A549 (cell line): ENCODE results near the gene NPM3. TPM values are rescaled to one million over a fixed set of nuclear protein-coding genes. Genes with fewer than 3 reads are reported as not detected.

ENCODE experiments used
- ATAC-seq, 2 experiments: fragments of 200-7000 bp in 1 of 2; fragments of >200 bp in 1 of 2; cut with Nextera tagmentation in 1 of 2; cut with Tn5 transposase in 1 of 2; 3 replicates each; pipeline versions ENCODE4 v1.8.0 to v1.9.1; 2018 to 2020; ENCODE audit warnings: mild to moderate bottlenecking in 1 of 2, moderate library complexity in 1 of 2
- CTCF ChIA-PET: fragments of 300-600 bp; sonication (Branson Sonifier 250); formaldehyde crosslinking; extraction: SDS; loops from one replicate; lab custom pipeline; 2021; ENCODE audit warnings: antibody characterized with exemption, inconsistent platforms; lab: Yijun Ruan, JAX
- POLR2A ChIA-PET: fragments of 350-600 bp; formaldehyde crosslinking; extraction: SDS; loops from one replicate; lab custom pipeline; 2021; ENCODE audit warnings: antibody characterized with exemption, inconsistent platforms; lab: Yijun Ruan, JAX
- DNase-seq, 2 experiments: peaks; one replicate each; pipeline versions ENCODE4 v3.0.0 to v3.0.0-alpha.2; 2011 to 2016; ENCODE audit warnings: low read depth in 1 of 2, low spot score in 1 of 2
- FAIRE-seq: peaks from 2 replicates; lab custom pipeline; 2011; peaks lifted over from hg19 to GRCh38; lab: Jason Lieb, UNC
- H3K27ac ChIP-seq, 2 experiments: fragments of >200 bp; sonication (Bioruptor Twin); formaldehyde crosslinking; 3 replicates each; pipeline ENCODE4 v1.5.1; 2016 to 2017
- H3K4me1 ChIP-seq: fragments of >200 bp; sonication (Bioruptor Twin); formaldehyde crosslinking; 3 replicates; pipeline ENCODE4 v1.6.1; 2016
- H3K4me2 ChIP-seq: fragments of >200 bp; sonication (Bioruptor Twin); formaldehyde crosslinking; 3 replicates; pipeline ENCODE4 v1.6.1; 2016
- H3K4me3 ChIP-seq: fragments of >200 bp; sonication (Bioruptor Twin); formaldehyde crosslinking; 3 replicates; pipeline ENCODE4 v1.5.1; 2016
- H3K9me3 ChIP-seq: fragments of >200 bp; sonication (Bioruptor Twin); formaldehyde crosslinking; 3 replicates; pipeline ENCODE4 v1.6.1; 2016
- CBX8 ChIP-seq: fragments of 200-600 bp; sonication (generic); IDR thresholded peaks from 2 replicates; pipeline ENCODE4 v1.6.1; 2016
- CHD2 ChIP-seq: fragments of 150-350 bp; IDR thresholded peaks from 2 replicates; pipeline ENCODE4 v1.6.1; 2014; ENCODE audit warnings: low read length; ENCODE audit not compliant: partially characterized antibody
- EHF ChIP-seq: fragments of 250-450 bp; sonication (Bioruptor Pico); IDR thresholded peaks from 2 replicates; pipeline ENCODE4 v1.5.0; 2020; ENCODE audit warnings: mild to moderate bottlenecking
- EHMT2 ChIP-seq: fragments of 200-600 bp; sonication (generic); IDR thresholded peaks from 2 replicates; pipeline ENCODE4 v1.6.1; 2016; ENCODE audit warnings: antibody characterized with exemption, low read depth, mild to moderate bottlenecking, moderate library complexity
- ESRRA ChIP-seq: fragments of 150-350 bp; IDR thresholded peaks from 2 replicates; pipeline ENCODE4 v1.6.1; 2014; ENCODE audit warnings: mild to moderate bottlenecking, low read length, borderline replicate concordance
- FOSB ChIP-seq: fragments of 250-450 bp; sonication (Bioruptor Pico); IDR thresholded peaks from 2 replicates; pipeline ENCODE4 v1.5.0; 2020; ENCODE audit warnings: mild to moderate bottlenecking, moderate library complexity
- HDAC2 ChIP-seq: fragments of 200-600 bp; sonication (generic); IDR thresholded peaks from 2 replicates; pipeline ENCODE4 v1.6.1; 2016
- HMGXB4 ChIP-seq: fragments of 250-450 bp; sonication (Bioruptor Pico); IDR thresholded peaks from 2 replicates; pipeline ENCODE4 v1.5.0; 2021; ENCODE audit warnings: mild to moderate bottlenecking, moderate library complexity, borderline replicate concordance
- HOXB5 ChIP-seq: fragments of 250-450 bp; sonication (Bioruptor Pico); IDR thresholded peaks from 2 replicates; pipeline ENCODE4 v1.5.0; 2020; ENCODE audit warnings: mild to moderate bottlenecking, moderate library complexity
- JUNB ChIP-seq: fragments of >200 bp; sonication (Bioruptor Twin); formaldehyde crosslinking; IDR thresholded peaks from 2 replicates; pipeline ENCODE4 v1.6.1; 2016
- KDM5A ChIP-seq: fragments of 200-600 bp; sonication (generic); IDR thresholded peaks from 2 replicates; pipeline ENCODE4 v1.6.1; 2016; ENCODE audit warnings: antibody characterized with exemption, mild to moderate bottlenecking
- MAFK ChIP-seq: fragments of 450-650 bp; IDR thresholded peaks from 2 replicates; pipeline ENCODE4 v1.6.1; 2014; ENCODE audit not compliant: partially characterized antibody
- NFE2L2 ChIP-seq: fragments of 150-350 bp; conservative IDR thresholded peaks from 2 replicates; pipeline ENCODE4 v1.6.1; 2014; ENCODE audit warnings: low read length
- NPAS2 ChIP-seq: fragments of 250-450 bp; sonication (Bioruptor Pico); IDR thresholded peaks from 2 replicates; pipeline ENCODE4 v1.8.0; 2022; ENCODE audit warnings: mild to moderate bottlenecking, moderate library complexity, borderline replicate concordance
- NR3C1 ChIP-seq: fragments of >200 bp; sonication (Bioruptor Twin); formaldehyde crosslinking; IDR thresholded peaks from 3 replicates; pipeline ENCODE4 v1.6.1; 2017
- PHF8 ChIP-seq: fragments of 200-600 bp; sonication (generic); IDR thresholded peaks from 2 replicates; pipeline ENCODE4 v1.6.1; 2016; ENCODE audit warnings: low read depth, mild to moderate bottlenecking, antibody characterized with exemption, moderate library complexity, borderline replicate concordance
- POLR2AphosphoS2 ChIP-seq: conservative IDR thresholded peaks from 2 replicates; pipeline ENCODE4 v1.6.1; 2012; ENCODE audit warnings: low read length, improper control_type of control experiment, inconsistent platforms
- RAD21 ChIP-seq, 2 experiments: fragments of >200 bp in 1 of 2; sonication (Bioruptor Twin) in 1 of 2; formaldehyde crosslinking in 1 of 2; IDR thresholded peaks in 1 of 2; conservative IDR thresholded peaks in 1 of 2; 2 replicates in 1 of 2; 3 replicates in 1 of 2; pipeline ENCODE4 v1.6.1; 2012 to 2018; ENCODE audit warnings: inconsistent platforms in 1 of 2
- RARB ChIP-seq: fragments of 250-450 bp; sonication (Bioruptor Pico); IDR thresholded peaks from 2 replicates; pipeline ENCODE4 v1.8.0; 2021; ENCODE audit warnings: mild to moderate bottlenecking, moderate library complexity
- SREBF2 ChIP-seq: fragments of 450-650 bp; IDR thresholded peaks from 2 replicates; pipeline ENCODE4 v1.6.1; 2014; ENCODE audit warnings: mild to moderate bottlenecking, moderate library complexity
- TFCP2L1 ChIP-seq: fragments of 250-450 bp; sonication (Bioruptor Pico); IDR thresholded peaks from 2 replicates; pipeline ENCODE4 v1.5.0; 2021; ENCODE audit warnings: mild to moderate bottlenecking
- TP53 ChIP-seq: fragments of 250-450 bp; sonication (Bioruptor Pico); IDR thresholded peaks from 2 replicates; pipeline ENCODE4 v1.5.0; 2021; ENCODE audit warnings: mild to moderate bottlenecking, moderate library complexity
- ZFP36 ChIP-seq: fragments of 450-650 bp; IDR thresholded peaks from 2 replicates; pipeline ENCODE4 v1.6.1; 2014; ENCODE audit warnings: borderline replicate concordance; ENCODE audit not compliant: partially characterized antibody
- ZNF302 ChIP-seq: fragments of 250-450 bp; sonication (Bioruptor Pico); IDR thresholded peaks from 2 replicates; pipeline ENCODE4 v1.9.0; 2021; ENCODE audit warnings: inconsistent platforms, mild to moderate bottlenecking, moderate library complexity
- ZSCAN20 ChIP-seq: fragments of 250-450 bp; sonication (Bioruptor Pico); IDR thresholded peaks from 2 replicates; pipeline ENCODE4 v1.8.0; 2022; ENCODE audit warnings: mild to moderate bottlenecking, moderate library complexity
- WGBS: methylation state at CpG from one replicate; pipeline ENCODE4 v1.1.6; 2017; ENCODE audit errors: missing lambda C conversion rate; 5-methylcytosine and 5-hydroxymethylcytosine counted together
- polyA plus RNA-seq, 4 experiments: library from polyadenylated mRNA; depleted of rRNA in 3 of 4; stranded (reverse); fragments of >200 nt; fragmentation: RNase III in 1 of 4; extraction: RNeasy Plus Mini Kit Qiagen cat#74134 plus additional on column Dnase treatment in 1 of 4; gene quantifications; 2 replicates in 3 of 4; 3 replicates in 1 of 4; pipeline ENCODE4 v1.2.3, GENCODE V29; 2011 to 2017
- TF ChIP-seq, protein P1 (sequence below): fragments of 250-450 bp; sonication (Bioruptor Pico); IDR thresholded peaks from 2 replicates; pipeline ENCODE4 v1.5.0; 2020; ENCODE audit warnings: low read depth, mild to moderate bottlenecking, moderate library complexity
- TF ChIP-seq, protein P2 (sequence below): fragments of >200 bp; sonication (Bioruptor Twin); formaldehyde crosslinking; IDR thresholded peaks from 2 replicates; pipeline ENCODE4 v1.6.1; 2016
- TF ChIP-seq, protein P3 (sequence below): fragments of 150-350 bp; IDR thresholded peaks from 2 replicates; pipeline ENCODE4 v1.6.1; 2014; ENCODE audit warnings: low read depth, mild to moderate bottlenecking, low read length

Gene NPM3
- polyA plus RNA-seq, 2 of the 4 experiments (the other 2 are of a cell fraction): 41.5 to 96.3 TPM

DNA sequence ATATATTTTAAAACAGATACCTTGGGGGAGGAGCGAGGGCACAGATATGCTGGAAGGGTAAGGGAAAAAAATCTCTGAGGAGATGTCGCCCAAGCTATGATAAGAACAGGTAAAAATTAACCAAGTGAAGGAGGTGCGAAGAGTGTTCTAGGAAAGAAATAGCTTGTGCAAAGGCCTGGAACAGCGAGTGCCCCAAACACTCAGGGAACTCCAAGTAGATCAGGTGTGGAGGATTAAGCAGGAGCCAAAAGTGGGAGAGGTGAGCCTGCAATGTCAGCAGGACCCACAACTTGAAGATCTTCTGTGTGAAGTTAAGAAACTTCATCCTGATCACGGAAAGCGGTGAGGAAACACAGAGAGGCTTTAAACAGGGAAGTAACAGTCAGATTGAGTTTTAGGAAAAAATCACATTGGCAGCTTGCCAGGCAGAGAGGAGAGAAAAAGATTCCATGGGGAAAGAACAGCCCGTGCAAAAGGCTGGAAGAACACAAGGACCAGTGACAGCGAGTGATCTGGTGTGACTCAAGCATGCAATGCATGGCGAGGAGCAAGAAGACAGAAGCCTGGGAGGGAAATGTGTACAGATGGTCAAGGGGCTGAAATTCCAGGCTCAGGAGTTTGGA lies 38.1 kb downstream of the NPM3 start:
- H3K4me2 ChIP-seq: no peak overlapping the region
- H3K4me3 ChIP-seq: no peak overlapping the region
- no peak for DNase-seq
- WGBS: 80% methylated on average over 9 of the region's 9 CpGs
- no peaks in the 10 kb centered on the region for H3K4me1 ChIP-seq
- no peak overlapping the region for H3K27ac ChIP-seq
- ChIA-PET POLR2A (no interaction called here), CTCF (interaction anchor here (1.0 kb wide), 1 partner anchor 13 kb away, joined by 3 read pairs; no protein-coding TSS in a partner anchor)
- no peak for FAIRE-seq
- no peak for ATAC-seq
- no peaks in the 10 kb centered on the region for H3K9me3 ChIP-seq
- TF ChIP-seq KDM5A (no peak), TFCP2L1 (no peak), ZFP36 (no peak), RAD21 (conservative IDR thresholded peaks at IDR 0.05 in 1 of 2, IDR thresholded peaks at IDR 0.05 in 1 of 2) (no peak), HMGXB4 (CRISPR knock-in tag) (no peak), HOXB5 (CRISPR knock-in tag) (no peak), POLR2AphosphoS2 (no peak), NPAS2 (no peak), EHF (CRISPR knock-in tag) (no peak), MAFK (no peak), ZNF302 (CRISPR knock-in tag) (no peak), ESRRA (no peak), HDAC2 (no peak)
- TF ChIP-seq, protein P1, sequence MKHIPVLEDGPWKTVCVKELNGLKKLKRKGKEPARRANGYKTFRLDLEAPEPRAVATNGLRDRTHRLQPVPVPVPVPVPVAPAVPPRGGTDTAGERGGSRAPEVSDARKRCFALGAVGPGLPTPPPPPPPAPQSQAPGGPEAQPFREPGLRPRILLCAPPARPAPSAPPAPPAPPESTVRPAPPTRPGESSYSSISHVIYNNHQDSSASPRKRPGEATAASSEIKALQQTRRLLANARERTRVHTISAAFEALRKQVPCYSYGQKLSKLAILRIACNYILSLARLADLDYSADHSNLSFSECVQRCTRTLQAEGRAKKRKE (CRISPR knock-in tag): no peak
- TF ChIP-seq, protein P2, sequence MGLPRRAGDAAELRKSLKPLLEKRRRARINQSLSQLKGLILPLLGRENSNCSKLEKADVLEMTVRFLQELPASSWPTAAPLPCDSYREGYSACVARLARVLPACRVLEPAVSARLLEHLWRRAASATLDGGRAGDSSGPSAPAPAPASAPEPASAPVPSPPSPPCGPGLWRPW: no peak

DNA sequence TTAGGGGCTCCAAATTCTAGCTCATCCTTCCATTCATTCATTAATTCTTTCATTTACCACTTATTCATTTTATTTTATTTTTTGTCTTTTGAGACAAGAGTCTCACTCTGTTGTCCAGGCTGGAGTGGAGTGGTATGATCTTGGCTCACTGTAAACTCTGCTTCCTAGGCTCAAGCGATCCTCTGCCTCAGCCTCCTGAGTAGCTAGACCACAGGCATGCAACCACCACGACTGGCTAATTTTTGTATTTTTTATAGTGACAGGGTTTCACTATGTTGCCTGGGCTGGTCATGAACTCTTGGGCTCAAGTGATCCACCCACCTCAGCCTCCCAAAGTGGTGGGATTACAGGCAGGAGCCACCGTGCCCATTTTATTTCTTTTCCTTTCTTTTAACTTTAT lies 39.0 kb downstream of the NPM3 start:
- Histone ChIP-seq H3K4me2 (no peak overlapping the region), H3K9me3 (no peaks in the 10 kb centered on the region), H3K27ac (no peak overlapping the region), H3K4me1 (no peaks in the 10 kb centered on the region), H3K4me3 (no peak overlapping the region)
- 67% methylated on average over 3 of the region's 3 CpGs for WGBS
- ChIA-PET POLR2A (no interaction called here), CTCF (interaction anchor here (0.7 to 1.0 kb wide), 3 partner anchors 10 to 37 kb away, joined by 3 read pairs; no protein-coding TSS in a partner anchor)
- no peak for TF ChIP-seq PHF8
- no peak for TF ChIP-seq ZSCAN20 (CRISPR knock-in tag)
- TF ChIP-seq, protein P1 (CRISPR knock-in tag): no peak
- TF ChIP-seq EHMT2: no peak
- no peak for TF ChIP-seq CHD2
- TF ChIP-seq JUNB: no peak
- TF ChIP-seq NR3C1: no peak
- no peak for TF ChIP-seq NPAS2
- no peak for TF ChIP-seq SREBF2
- TF ChIP-seq, protein P2: no peak
- no peak for TF ChIP-seq NFE2L2
- TF ChIP-seq ZNF302 (CRISPR knock-in tag): no peak
- TF ChIP-seq CBX8: no peak
- TF ChIP-seq FOSB (CRISPR knock-in tag): no peak
- no peak for TF ChIP-seq RAD21 (conservative IDR thresholded peaks at IDR 0.05 in 1 of 2, IDR thresholded peaks at IDR 0.05 in 1 of 2)
- no peak for TF ChIP-seq TP53 (CRISPR knock-in tag)
- TF ChIP-seq RARB (CRISPR knock-in tag): no peak
- TF ChIP-seq, protein P3, sequence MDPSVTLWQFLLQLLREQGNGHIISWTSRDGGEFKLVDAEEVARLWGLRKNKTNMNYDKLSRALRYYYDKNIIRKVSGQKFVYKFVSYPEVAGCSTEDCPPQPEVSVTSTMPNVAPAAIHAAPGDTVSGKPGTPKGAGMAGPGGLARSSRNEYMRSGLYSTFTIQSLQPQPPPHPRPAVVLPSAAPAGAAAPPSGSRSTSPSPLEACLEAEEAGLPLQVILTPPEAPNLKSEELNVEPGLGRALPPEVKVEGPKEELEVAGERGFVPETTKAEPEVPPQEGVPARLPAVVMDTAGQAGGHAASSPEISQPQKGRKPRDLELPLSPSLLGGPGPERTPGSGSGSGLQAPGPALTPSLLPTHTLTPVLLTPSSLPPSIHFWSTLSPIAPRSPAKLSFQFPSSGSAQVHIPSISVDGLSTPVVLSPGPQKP: no peak
- no peak for FAIRE-seq
- DNase-seq: no peak
- ATAC-seq: no peak
